Neuron (in vitro differentiated cells): Measurements from ENCODE around the gene RNF14.
"Not testable (repeated sequence)": the region's sequence is repeated elsewhere in the genome, so short reads cannot be mapped to it uniquely, and the experiment has no call there.

ENCODE experiments used
- H2AFZ ChIP-seq: one replicate; pipeline ENCODE4 v1.6.1; 2013; ENCODE audit warnings: low read depth, mild to moderate bottlenecking, inconsistent platforms, low read length, moderate library complexity
- H3K27me3 ChIP-seq: one replicate; pipeline ENCODE4 v1.6.1; 2013; ENCODE audit warnings: low read length; ENCODE audit not compliant: insufficient read depth
- H3K36me3 ChIP-seq: one replicate; pipeline ENCODE4 v1.6.1; 2013; ENCODE audit warnings: low read length; ENCODE audit not compliant: insufficient read depth
- H3K4me1 ChIP-seq: one replicate; pipeline ENCODE4 v1.6.1; 2013; ENCODE audit warnings: low read length; ENCODE audit not compliant: insufficient read depth
- H3K4me3 ChIP-seq: 2 replicates; pipeline ENCODE4 v1.5.1; 2013; ENCODE audit warnings: mild to moderate bottlenecking, low read length, moderate library complexity
- H3K9me3 ChIP-seq: one replicate; pipeline ENCODE4 v1.6.1; 2013; ENCODE audit warnings: low read length

RNF14 gene

GRCh38 chr5:142017832-142018427 lies 49.0 kb downstream of the RNF14 start:
- H3K27me3 ChIP-seq, result no peaks in the 10 kb centered on the region

GRCh38 chr5:142020122-142020659 lies 51.3 kb downstream of the RNF14 start:
- H3K36me3 ChIP-seq, result no peaks in the 10 kb centered on the region
- no peaks in the 10 kb centered on the region for H3K27me3 ChIP-seq
- no peaks in the 10 kb centered on the region for H3K9me3 ChIP-seq
- no peak overlapping the region for H3K4me3 ChIP-seq
- no peak overlapping the region for H2AFZ ChIP-seq
- H3K4me1 ChIP-seq, result peaks cover 2% of the 10 kb centered on the region

More at GRCh38 chr5:142017832-142018427, 49.0 kb downstream of the RNF14 start:
- Histone ChIP-seq H2AFZ (no peak overlapping the region), H3K36me3 (no peaks in the 10 kb centered on the region), H3K4me1 (no peaks in the 10 kb centered on the region), H3K9me3 (no peaks in the 10 kb centered on the region), H3K4me3 (no peak overlapping the region)

- H3K9me3 ChIP-seq, result no peaks in the 10 kb centered on the region
- H3K4me3 ChIP-seq, result peak overlapping the region; percentile 64
- H2AFZ ChIP-seq, result peak overlapping the region; percentile 68
- H3K4me1 ChIP-seq, result peaks cover 2% of the 10 kb centered on the region
- no peaks in the 10 kb centered on the region for H3K27me3 ChIP-seq
- H3K36me3 ChIP-seq, result no peaks in the 10 kb centered on the region
These were observed 54.9 kb downstream of the RNF14 start for GRCh38 chr5:142023836-142024235.

- no peaks in the 10 kb centered on the region for H3K36me3 ChIP-seq
- no peaks in the 10 kb centered on the region for H3K27me3 ChIP-seq
- peaks cover 2% of the 10 kb centered on the region for H3K4me1 ChIP-seq
- peak overlapping the region; percentile 64 for H3K4me3 ChIP-seq
- H3K9me3 ChIP-seq, result no peaks in the 10 kb centered on the region
- peak overlapping the region; percentile 68 for H2AFZ ChIP-seq
These were observed 55.9 kb downstream of the RNF14 start for GRCh38 chr5:142024771-142025304.

DNA sequence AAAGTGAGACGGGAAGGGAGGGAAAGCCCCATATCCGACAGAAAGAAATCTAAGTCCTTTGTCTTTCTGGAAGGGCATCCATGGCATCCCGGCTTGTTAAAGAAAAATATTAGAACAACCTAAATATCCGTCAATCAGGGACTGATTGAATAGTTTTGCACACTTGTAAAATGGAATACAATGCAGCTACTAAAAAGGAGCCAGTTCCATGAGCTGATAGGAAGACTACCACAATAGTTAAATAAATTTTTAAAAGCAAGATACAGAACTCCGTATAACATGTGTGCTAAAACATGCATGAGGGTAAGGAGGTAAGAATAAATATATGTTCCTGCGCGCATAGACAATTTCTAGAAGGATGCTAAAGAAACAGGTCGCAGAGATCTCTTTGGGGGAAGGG lies 56.7 kb downstream of the RNF14 start:
- Histone ChIP-seq H2AFZ (peak overlapping the region; percentile 68), H3K27me3 (no peaks in the 10 kb centered on the region), H3K36me3 (no peaks in the 10 kb centered on the region), H3K9me3 (no peaks in the 10 kb centered on the region), H3K4me1 (peaks cover 2% of the 10 kb centered on the region), H3K4me3 (peak overlapping the region; percentile 64)

DNA sequence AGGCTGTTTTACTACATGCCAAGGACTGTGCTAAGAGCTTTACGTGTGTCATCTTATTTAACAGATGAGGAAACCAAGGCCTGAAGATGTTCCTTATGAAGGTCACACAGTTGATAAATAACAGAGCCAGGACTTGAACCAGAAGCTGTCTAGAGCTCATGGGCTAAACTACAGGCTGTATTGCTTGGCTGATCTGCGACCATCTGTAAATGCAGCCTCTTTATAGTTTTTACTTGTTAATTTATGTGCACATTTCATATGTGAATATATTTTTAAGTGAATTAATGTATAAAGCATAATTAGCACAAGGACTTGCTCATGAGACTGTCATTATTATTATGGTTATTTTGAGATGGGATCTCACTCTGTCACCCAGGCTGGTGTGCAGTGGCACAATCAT lies 63.2 kb downstream of the RNF14 start:
- Histone ChIP-seq H3K4me1 (no peaks in the 10 kb centered on the region), H2AFZ (no peak overlapping the region), H3K36me3 (no peaks in the 10 kb centered on the region), H3K4me3 (no peak overlapping the region), H3K9me3 (no peaks in the 10 kb centered on the region), H3K27me3 (no peaks in the 10 kb centered on the region)

DNA sequence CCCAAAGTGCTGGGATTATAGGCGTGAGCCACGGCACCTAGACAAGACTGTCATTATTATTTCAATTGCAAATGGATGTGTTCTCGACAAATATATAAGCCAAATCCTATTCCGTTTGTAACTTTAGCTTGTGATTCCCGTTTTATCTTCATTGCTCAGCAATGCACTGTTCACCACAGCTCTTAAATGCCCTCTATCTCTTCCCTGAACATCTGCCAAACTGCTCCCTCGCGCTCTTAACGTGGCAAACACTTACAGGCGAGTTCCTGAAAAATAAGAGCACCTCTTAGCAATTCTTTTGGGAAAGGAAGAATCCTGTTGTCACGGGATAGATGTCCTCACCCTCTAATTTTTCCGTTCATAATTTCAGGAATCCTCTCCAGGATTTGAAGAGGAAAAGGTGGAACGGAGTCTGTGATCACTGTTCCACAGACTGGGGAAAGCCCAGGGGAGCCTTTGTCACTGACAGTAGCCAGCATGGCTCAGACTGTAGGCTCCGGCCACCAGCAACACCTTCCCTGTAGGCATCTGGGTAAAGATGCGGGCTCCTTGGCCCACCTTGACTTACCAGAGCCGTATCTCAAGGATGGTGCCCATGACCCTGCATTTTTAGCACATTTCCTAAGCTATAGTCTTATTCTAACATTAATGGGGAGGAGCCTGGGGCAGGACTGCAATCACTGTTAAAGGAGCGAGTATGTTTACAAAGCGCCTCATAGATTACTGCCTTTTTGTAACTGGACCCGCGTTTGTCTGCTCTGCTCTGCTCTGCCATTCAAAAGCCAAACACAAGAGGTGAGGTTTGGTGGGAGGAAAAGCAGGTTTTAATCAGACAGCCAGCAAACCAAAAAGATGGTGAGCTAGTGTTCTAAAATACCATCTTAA lies 64.1 kb downstream of the RNF14 start:
- no peaks in the 10 kb centered on the region for H3K36me3 ChIP-seq
- H3K4me1 ChIP-seq, result no peaks in the 10 kb centered on the region
- H3K27me3 ChIP-seq, result no peaks in the 10 kb centered on the region
- H3K9me3 ChIP-seq, result no peaks in the 10 kb centered on the region
- H2AFZ ChIP-seq, result no peak overlapping the region
- no peak overlapping the region for H3K4me3 ChIP-seq

- H3K4me1 ChIP-seq, H3K36me3 ChIP-seq, H3K9me3 ChIP-seq, H3K27me3 ChIP-seq, H3K4me3 ChIP-seq, H2AFZ ChIP-seq: not testable (repeated sequence)
These were observed 65.0 kb downstream of the RNF14 start for GRCh38 chr5:142033632-142034567.

GRCh38 chr5:142034994-142035393 lies 66.1 kb downstream of the RNF14 start:
- Histone ChIP-seq H3K36me3 (no peaks in the 10 kb centered on the region), H2AFZ (no peak overlapping the region)

DNA sequence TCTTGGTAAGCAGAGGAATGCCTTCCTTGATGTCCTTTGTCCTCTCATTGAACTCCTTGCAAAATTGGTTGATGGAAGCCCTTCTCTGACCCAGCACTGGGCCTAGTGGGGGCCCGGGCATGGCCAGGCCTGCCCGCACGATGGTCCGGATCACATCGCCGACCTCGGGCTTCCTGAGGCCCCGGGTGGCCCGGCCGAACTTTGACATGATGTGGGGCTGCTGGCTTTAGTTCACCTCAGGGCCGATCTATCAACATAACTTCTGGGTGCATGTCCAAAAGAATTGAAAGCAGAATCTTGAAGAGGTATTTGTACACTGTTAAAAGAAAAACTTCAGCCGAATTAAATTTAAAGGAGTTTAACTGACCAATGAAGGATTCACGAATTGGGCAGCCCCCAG lies 68.0 kb downstream of the RNF14 start:
- no peak overlapping the region for H2AFZ ChIP-seq
- H3K4me3 ChIP-seq, result no peak overlapping the region
- no peaks in the 10 kb centered on the region for H3K9me3 ChIP-seq

More at GRCh38 chr5:142034994-142035393, 66.1 kb downstream of the RNF14 start:
- Histone ChIP-seq H3K4me1 (no peaks in the 10 kb centered on the region), H3K4me3 (no peak overlapping the region), H3K9me3 (no peaks in the 10 kb centered on the region), H3K27me3 (no peaks in the 10 kb centered on the region)

GRCh38 chr5:142037599-142037998 lies 68.7 kb downstream of the RNF14 start:
- not testable (repeated sequence) for H3K27me3 ChIP-seq, H3K9me3 ChIP-seq

More for the DNA sequence above, 68.0 kb downstream of the RNF14 start:
- Histone ChIP-seq H3K4me1 (no peaks in the 10 kb centered on the region), H3K36me3 (no peaks in the 10 kb centered on the region), H3K27me3 (no peaks in the 10 kb centered on the region)

DNA sequence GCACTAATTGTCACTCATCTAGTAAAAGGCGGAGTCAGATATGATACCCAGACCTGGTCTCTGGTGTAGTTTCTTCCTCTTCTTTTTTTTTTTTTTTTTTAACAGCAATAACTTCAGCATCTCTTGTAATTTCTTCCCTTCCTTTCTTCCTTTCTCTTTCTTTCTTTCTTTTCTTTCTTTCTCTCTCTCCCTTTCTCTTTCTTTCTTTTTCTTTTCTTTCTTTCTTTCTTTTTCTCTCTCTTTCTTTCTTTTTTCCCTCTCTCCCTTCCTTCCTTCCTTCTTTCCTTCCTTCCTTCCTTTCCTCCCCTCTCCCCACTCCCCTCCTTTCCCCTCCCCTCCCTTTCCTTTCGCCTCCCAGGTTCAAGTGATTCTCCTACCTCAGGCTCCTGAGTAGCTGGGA lies 69.8 kb downstream of the RNF14 start:
- Histone ChIP-seq H3K36me3 (no peaks in the 10 kb centered on the region), H2AFZ (no peak overlapping the region), H3K4me1 (no peaks in the 10 kb centered on the region), H3K27me3 (no peaks in the 10 kb centered on the region), H3K4me3 (no peak overlapping the region), H3K9me3 (no peaks in the 10 kb centered on the region)

More at GRCh38 chr5:142037599-142037998, 68.7 kb downstream of the RNF14 start:
- H3K36me3 ChIP-seq, H2AFZ ChIP-seq, H3K4me1 ChIP-seq, H3K4me3 ChIP-seq: not testable (repeated sequence)
